HG02852 (cell line): ENCODE measurements around the gene STXBP2.

Experiments used
- ATAC-seq: cut with Tn5 transposase; IDR thresholded peaks from one replicate; pipeline ENCODE4 v1.9.1; 2021; ENCODE audit warnings: mild to moderate bottlenecking, moderate library complexity; ENCODE audit not compliant: unreplicated experiment

The STXBP2 gene

DNA sequence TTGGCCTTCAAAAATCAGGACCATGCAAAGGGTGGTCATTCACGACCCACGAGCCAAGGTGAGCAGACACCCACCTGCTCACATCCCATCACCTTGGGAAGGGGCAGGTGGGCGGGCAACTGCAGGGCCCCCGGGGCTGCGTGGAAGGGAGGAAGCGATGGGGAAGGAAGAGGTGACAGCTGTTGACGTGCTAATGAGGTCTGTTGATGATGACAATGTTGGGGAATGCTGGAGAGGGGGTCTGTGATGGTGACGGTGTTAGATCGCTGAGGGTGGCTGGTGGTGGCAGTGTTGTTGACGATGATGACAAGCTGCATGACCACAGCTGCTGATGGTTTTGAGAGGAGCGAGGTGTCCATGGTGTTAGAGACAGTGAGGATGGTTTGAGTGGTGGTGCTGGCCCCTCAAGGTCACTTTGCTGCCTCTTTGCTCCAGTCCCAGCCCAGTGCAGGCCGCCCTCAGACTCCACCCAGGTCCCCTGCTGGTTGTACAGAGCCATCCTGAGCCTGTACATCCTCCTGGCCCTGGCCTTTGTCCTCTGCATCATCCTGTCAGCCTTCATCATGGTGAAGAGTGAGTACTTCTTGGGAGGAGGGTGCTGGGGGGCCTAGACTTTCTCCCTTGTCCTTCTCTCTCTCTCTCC, 40.9 kb downstream of the STXBP2 start:
- ATAC-seq = no peak

DNA sequence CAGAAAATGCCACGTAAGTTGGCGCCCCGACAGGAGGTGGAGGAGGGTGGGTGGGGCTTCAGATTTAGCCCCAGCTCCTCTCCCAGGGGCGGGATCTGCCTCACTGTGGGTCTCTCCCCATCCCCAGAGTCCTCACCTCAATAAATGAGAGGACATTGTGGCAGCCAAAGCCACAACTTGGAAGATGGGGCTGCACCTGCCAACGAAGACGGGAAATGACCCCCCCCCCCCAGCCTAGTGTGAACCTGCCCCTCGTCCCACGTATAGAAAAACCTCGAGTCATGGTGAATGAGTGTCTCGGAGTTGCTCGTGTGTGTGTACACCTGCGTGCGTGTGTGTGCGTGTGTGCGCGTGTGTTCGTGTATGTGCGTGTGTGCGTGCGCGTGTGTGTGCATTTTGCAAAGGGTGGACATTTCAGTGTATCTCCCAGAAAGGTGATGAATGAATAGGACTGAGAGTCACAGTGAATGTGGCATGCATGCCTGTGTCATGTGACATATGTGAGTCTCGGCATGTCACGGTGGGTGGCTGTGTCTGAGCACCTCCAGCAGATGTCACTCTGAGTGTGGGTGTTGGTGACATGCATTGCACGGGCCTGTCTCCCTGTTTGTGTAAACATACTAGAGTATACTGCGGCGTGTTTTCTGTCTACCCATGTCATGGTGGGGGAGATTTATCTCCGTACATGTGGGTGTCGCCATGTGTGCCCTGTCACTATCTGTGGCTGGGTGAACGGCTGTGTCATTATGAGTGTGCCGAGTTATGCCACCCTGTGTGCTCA, 42.3 kb downstream of the STXBP2 start:
- ATAC-seq = no peak

DNA sequence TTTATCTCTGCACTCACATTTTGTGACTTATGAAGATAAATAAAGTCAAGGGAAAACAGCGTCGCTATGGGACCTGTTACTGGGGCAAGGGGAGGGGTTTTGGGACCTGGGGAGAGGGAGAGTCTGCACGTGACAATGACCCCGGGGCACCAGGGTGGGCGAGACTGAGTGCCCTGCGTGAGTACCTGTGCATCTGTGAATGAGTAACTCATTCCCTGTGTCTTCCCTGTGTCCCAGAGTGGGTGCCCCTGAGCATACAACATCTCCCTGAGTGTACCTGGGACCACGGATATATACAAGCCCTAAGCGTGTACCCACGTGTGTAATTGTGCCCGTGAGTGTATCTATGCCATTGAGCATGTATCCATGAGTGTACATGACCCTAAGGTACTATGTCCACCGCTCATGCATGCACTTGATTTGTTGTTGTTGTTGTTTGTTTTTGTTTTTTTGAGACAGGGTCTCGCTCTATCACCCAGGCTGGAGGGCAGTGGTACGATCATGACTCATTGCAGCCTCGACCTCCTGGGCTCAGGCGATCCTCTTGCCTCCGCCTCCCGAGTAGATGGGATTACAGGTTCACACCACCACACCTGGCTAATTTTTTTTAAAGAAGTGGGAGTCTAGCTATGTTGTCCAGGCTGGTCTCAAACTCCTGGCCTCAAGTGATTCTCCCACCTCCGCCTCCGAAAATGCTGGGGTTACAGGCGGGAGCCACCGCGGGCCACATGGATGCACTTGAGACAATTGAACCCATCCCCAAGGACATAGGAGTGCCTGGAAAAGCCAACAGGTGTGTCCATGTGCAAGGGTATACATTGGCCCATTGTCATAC, 43.1 kb downstream of the STXBP2 start:
- ATAC-seq = no peak

DNA sequence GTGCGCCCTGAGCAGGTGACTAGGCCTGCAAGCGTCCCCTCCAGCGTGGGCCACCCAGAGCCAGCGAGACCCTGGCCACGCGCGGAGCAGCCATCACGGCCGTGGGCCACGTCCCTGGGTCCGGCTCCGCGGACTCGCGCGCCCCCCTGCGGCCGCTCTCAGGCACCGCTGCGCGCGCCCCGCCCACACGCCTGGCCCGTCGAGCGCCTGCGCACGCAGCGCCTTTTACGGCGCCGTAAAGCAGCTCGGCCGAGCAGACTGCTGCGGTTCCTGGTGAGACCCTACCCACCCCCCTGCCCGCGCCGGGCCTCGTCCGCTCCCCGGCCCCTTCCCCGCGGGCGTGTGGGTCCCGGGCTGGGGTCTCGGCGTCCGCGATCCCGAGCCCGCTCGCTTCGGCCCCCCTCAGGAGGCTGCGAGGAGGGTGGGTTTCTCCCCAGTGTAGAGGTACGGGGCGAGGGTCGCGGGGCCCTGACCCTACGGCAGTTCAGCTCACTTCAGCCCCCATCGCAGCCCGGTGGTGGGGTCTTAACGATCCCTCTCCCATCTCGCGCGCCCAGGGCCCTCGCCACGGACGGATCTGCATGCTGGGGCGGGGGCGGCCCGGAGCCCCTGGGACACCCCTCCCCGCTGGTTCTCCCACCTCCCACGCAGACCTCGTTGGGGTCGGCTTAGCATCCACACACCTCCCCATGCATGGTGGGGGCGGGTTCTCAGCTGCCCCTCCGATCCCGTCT, 43.9 kb downstream of the STXBP2 start, which contains the start of gene TRAPPC5:
Gene TRAPPC5, plus strand, starts transcription at position 228 of the 734 bp plus-strand sequence. CDS start 1,421 bp downstream, outside the sequence.
- no peak for ATAC-seq

DNA sequence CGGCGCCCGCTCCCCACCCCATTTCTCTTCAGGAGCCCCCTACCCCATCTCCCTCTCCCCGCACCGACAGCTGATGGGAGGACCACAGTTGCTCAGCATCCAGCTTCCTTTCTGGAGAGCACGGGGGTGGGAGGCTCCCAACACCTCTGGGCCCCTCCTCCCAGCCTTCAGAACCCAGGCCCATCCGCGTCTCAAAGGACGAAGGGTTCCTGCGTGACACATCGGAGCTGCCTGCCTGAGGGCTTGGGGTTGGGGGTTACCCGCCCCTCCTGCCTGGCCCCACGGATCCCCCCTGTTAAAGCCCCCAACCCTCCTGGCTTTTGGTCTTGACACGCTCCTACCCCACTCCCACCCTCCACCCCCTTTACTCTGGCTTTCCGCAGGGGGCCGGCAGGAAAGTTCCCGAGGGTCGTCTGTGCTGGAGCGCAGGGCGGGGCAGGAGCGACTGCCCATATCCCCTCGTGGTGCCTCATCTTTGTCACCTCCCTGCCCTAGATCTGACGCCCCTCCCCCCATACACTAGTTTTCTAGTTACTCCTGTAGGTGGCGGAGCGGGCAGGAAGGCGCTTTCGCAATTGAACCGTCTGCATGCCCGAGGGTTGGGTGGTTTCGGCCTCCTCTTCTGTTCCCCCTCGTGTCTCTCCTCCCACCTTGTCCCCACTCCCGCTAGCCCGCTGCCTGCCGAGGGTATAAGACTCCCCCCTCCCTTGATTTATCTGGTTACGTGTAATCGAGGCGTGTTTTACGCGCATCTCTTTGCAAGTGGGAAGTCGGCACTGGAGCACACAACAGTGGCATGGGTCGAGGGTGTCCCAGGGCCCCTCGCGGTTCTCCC, 44.6 kb downstream of the STXBP2 start:
- ATAC-seq = no peak

DNA sequence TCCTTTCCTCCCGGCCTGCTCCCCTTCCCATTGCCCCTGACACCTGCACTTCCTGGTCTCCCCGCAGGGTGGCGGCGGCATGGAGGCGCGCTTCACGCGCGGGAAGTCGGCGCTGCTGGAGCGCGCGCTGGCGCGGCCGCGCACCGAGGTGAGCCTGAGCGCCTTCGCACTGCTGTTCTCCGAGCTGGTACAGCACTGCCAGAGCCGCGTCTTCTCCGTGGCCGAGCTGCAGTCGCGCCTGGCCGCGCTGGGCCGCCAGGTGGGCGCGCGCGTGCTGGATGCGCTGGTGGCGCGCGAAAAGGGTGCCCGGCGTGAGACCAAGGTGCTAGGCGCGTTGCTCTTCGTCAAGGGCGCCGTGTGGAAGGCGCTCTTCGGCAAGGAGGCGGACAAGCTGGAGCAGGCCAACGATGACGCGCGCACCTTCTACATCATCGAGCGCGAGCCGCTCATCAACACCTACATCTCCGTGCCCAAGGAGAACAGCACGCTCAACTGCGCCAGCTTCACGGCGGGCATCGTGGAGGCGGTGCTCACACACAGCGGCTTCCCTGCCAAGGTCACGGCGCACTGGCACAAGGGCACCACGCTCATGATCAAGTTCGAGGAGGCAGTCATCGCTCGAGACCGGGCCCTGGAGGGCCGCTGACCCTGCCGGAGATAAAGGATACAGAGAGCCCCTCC, 45.4 kb downstream of the STXBP2 start:
- no peak for ATAC-seq

DNA sequence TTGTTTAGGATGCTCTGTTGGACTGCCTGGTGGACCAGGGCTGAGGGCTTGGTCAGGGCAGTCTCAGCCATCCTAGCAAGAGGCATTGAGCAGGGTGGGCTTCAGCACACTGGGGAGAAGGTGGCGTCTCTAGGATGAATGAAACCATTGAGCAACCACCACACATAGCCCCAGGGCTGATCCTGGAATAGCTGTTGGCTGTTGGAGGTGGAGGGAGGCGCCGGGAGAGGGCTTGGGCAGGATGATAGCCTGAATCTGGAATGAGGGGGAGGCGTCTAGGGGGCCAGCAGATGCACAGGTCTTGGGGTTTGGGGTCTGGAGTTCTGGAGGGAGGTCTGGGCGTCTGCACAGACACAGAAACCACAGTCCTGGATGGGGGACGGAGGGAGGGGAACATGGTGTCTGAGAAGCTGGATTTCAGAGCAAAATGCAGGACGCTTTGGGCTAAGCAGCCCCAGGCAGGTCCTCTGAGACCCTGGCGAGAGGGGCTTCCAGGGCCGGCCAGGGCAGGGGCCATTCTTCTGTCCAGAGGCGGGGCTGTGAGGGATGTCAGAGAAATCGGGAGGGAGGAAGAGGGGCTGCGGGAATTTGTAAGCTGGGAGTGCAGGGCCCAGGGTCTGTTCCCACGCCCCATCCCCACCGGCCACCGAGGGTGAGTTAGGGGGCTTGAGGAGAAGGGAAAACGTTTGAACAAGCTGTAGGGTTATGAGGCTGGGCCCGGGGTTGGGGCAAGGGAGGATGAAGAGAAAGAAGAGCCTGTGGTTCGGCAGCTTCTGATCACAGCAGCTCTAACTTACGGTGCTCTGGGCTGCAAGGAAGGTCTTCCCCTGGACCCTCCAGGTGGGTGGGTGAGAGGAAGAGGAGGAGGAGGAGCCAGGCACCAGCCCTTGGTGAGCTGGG, 48.9 kb downstream of the STXBP2 start:
- no peak for ATAC-seq

DNA sequence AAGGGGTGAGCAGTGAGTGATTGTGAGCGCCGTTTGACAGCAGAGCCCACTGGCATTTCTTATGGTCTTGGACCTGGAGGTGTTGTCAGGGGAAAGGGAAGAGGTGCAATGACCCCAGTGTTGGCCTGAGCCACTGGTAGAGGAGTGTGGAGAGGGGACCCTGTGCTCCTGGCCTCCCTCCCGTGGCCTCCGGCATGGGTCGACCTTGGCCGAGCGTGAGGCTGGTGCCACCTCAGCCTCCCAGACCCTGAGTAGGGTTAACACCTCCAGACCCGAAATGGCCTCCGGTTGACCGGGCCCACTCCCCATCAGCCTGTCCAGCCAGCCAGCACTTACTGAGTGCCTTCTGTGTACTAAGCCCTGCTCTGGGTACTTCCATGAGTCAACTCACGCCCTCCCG, 50.3 kb downstream of the STXBP2 start:
- no peak for ATAC-seq

DNA sequence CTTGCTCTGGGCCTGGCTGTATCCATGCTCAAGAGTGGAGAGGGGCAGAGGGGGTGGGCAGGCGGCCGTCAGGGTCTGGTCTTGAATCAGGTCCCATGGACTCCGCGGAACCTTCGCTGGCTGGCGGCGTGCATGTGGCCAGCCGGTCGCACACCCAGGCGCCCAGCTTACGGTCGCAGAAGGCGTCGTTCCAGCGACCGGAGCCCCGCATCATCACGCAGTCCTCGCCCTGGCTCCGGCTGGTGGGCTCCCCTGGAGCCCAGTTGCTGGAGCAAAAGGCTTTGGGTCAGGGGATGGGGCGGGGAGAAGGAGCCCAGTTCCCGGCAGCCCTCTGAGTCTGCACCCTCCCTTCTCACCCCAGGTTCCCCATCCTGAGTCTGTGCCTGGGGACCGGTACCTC, 52.3 kb downstream of the STXBP2 start:
- ATAC-seq = no peak

DNA sequence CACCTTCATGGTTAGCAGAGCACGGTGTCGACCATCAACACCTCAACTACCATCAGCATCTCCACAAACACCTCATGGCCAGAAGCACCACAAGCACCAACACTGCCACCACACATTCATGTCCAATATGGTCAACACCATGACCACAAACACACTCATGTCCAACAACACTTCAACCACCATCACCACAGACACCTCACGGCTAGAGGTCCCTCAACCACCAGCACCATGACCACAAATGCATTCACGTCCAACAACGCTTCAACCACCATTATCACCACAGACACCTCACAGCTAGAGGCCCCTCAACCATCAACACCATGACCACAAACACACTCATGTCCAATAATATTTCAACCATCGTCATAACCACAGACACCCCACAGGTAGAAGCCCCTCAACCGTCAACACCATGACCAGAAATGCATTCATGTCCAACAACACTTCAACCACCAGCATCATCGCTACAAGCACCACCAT, 53.9 kb downstream of the STXBP2 start:
- no peak for ATAC-seq

DNA sequence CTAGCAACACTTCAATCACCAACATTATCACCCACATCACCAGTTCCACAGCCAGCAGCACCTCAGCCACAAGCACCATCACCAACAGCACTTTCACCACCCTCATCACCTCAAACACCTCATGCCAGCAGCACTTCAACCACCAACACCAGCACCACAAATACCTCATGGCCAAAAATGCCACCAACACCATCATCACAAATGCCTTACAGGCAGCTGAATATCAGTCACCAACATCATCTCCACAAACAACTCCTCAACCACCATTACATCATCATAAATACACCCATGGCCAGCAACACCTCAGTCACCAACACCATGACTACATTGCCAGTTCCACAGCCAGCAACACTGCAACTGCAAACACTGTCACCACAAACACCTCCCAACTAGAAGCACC, 54.6 kb downstream of the STXBP2 start:
- no peak for ATAC-seq

DNA sequence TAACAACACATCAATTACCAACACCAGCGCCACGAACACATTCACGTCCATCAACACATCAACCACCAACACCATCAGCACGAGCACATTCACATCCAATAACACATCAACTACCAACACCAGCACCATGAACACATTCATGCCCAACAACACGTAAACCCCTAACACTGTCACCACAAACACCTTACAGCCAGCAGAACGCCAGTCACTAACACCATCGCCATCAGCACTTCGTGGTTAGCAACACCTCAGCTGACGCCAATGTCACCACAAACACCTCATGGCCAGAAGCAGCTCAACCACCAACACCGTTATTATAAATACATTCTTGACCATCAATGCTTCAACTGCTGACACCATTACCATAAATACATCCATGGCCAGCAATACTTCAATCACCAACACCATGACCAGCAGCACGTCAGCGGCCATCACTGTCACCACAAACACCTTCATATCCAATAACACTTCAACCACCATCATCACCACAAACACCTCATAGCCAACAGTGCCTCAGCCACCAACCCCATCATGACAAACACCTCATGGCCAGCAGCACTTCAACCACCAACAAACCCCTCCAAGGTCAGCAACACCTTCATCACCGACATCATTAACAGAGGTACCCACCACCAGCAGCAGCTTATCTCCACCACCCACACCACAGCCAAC, 55.6 kb downstream of the STXBP2 start:
- ATAC-seq = no peak

DNA sequence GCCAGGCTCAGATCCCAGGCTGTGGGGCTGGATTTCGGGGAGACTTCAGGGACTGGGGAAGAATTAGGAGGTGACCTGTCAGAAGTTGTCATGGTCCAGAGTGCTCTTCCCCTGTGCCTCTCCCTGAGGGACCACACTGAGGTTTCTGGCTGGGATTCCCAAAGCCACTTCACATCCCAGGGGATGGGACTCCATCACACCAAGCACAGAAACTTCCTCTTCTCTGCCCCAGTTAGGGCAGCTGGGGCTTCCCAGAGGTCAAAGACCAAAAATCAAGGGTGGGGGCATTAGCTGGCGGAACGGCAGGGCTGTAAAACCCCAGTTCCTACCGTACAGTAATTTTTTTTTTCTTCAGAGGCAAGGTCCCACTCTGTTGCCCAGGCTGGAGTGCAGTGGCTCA, 57.6 kb downstream of the STXBP2 start:
- ATAC-seq = no peak
